PFSK-1 (cell line): ENCODE results near the gene AKAP6.

ENCODE experiments used
- POLR2AphosphoS5 ChIP-seq: IDR thresholded peaks from 2 replicates; pipeline ENCODE4 v1.6.1; 2012; ENCODE audit warnings: low read depth, mild to moderate bottlenecking, control low read depth, low read length, moderate library complexity
- SIN3A ChIP-seq: IDR thresholded peaks from 2 replicates; pipeline ENCODE4 v1.6.1; 2012; ENCODE audit warnings: mild to moderate bottlenecking, low read length, moderate library complexity, borderline replicate concordance; ENCODE audit not compliant: insufficient read depth
- TAF1 ChIP-seq: IDR thresholded peaks from 2 replicates; pipeline ENCODE4 v1.6.1; 2012; ENCODE audit warnings: low read length, control low read depth, borderline replicate concordance; ENCODE audit not compliant: insufficient read depth
- TF ChIP-seq, protein P1 (sequence below), 2 experiments: IDR thresholded peaks; 2 replicates each; pipeline versions ENCODE4 v1.6.1 to v1.8.0; 2011 to 2012; ENCODE audit warnings: low read depth in 2 of 2, low read length in 2 of 2, control low read depth in 1 of 2, inconsistent platforms in 1 of 2, mild to moderate bottlenecking in 1 of 2, moderate library complexity in 1 of 2; ENCODE audit not compliant: insufficient read depth in 1 of 2

DNA sequence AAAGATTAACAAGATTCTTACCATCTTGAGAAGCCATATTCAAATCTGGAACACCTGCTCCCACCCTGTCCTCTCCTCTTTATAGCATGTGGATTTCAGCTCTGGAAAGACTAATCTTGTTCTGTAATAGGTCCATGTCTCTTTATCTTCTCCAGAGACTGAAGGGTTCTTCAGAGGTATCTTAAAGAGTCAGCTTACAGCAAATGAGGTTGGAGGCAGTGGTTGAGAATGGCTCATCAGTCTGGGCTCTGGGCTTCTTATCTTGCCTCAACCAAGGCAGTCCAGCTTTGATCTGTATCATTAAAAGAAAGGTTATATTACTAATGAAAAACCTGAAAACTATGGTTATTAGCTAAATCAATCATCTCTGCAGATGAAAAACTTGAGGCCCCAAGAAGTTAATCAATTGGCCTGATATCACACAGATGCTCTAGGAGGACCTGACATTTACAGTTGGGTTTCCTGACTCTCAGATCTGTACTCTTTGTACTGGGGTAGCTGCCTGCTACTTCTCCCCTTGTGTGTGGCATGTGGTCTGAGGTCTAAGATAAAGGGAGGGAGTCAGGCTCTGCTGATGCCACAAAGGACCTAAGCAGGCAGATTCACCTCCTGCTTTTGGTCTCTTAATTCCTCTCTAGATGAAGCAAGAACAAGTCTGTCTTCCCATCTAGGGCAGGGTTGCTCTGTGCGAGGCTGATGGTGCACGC lies 1.7 kb upstream of the AKAP6 start:
- TF ChIP-seq, protein P1, sequence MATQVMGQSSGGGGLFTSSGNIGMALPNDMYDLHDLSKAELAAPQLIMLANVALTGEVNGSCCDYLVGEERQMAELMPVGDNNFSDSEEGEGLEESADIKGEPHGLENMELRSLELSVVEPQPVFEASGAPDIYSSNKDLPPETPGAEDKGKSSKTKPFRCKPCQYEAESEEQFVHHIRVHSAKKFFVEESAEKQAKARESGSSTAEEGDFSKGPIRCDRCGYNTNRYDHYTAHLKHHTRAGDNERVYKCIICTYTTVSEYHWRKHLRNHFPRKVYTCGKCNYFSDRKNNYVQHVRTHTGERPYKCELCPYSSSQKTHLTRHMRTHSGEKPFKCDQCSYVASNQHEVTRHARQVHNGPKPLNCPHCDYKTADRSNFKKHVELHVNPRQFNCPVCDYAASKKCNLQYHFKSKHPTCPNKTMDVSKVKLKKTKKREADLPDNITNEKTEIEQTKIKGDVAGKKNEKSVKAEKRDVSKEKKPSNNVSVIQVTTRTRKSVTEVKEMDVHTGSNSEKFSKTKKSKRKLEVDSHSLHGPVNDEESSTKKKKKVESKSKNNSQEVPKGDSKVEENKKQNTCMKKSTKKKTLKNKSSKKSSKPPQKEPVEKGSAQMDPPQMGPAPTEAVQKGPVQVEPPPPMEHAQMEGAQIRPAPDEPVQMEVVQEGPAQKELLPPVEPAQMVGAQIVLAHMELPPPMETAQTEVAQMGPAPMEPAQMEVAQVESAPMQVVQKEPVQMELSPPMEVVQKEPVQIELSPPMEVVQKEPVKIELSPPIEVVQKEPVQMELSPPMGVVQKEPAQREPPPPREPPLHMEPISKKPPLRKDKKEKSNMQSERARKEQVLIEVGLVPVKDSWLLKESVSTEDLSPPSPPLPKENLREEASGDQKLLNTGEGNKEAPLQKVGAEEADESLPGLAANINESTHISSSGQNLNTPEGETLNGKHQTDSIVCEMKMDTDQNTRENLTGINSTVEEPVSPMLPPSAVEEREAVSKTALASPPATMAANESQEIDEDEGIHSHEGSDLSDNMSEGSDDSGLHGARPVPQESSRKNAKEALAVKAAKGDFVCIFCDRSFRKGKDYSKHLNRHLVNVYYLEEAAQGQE (IDR thresholded peaks at IDR 0.05; ENCODE audit: insufficient read depth in 1 of 2, low read depth in 2 of 2, low read length in 2 of 2): no peak
- TF ChIP-seq POLR2AphosphoS5: no peak
- TF ChIP-seq SIN3A: no peak
- no peak for TF ChIP-seq TAF1
